ENCODE data around the gene OSMR. TPM values are rescaled to one million over a fixed set of nuclear protein-coding genes. Genes with fewer than 3 reads are reported as not detected.

OSMR gene
- total and polyA plus RNA-seq, 9 of the 15 experiments (the other 6 are each of a cell fraction or from before 2014, with no cell fraction given), result 0.18 to 1.7 (median 0.94) TPM

DNA sequence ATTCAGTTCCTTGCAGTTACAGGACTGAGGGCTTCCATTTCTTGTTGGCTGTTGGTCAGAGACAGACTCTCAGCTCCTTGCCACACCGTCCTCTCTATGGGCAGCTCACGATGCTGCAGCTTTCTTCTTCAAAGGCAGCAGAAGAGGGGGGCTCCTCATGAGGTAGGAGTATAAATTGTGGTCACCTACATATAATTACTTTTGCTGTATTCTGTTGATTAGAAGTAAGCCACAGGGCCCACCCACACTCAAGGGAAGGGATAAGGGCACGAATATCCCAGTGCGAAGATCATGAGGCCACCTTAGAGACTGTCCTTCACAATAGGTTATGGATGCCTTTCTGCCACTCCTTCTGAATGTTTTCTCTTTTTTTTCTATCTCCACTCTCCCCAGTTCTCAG lies 43.7 kb upstream of the OSMR start:
- FAIRE-seq, result no peak
- CTCF ChIA-PET (ENCODE audit: low intra/inter-chr PET ratio), result no interaction called here
- Histone ChIP-seq H3K9ac (ENCODE audit: insufficient read depth in 1 of 2, low read depth in 2 of 2, low read length in 2 of 2) (no peak overlapping the region), H3K36me3 (ENCODE audit: control insufficient read depth, insufficient read depth, low read length) (no peaks in the 10 kb centered on the region), H3K27ac (ENCODE audit: extremely low read depth, low read depth, low read length) (no peak overlapping the region), H3K79me2 (ENCODE audit: control insufficient read depth, insufficient read depth, low read length) (no peaks in the 10 kb centered on the region), H3K4me3 (no peak overlapping the region), H4K20me1 (replicated peaks; ENCODE audit: control insufficient read depth, insufficient read depth, low read length) (no peaks in the 10 kb centered on the region), H3K9me3 (replicated peaks; ENCODE audit: control insufficient read depth, insufficient read depth, low read depth, low read length) (no peaks in the 10 kb centered on the region), H3K4me1 (replicated peaks in 1 of 2; ENCODE audit: control insufficient read depth in 2 of 2, insufficient read depth in 2 of 2, low read length in 2 of 2) (peaks cover 0 to 5% of the 10 kb centered on the region in 2 experiments; a peak in 3 of 5 replicates), H3K4me2 (ENCODE audit: insufficient read depth, low read length) (no peak overlapping the region), H3K27me3 (ENCODE audit: control insufficient read depth in 2 of 2, insufficient read depth in 2 of 2, low read length in 2 of 2) (no peaks in the 10 kb centered on the region; a peak in 1 of 5 replicates), H3K9me1 (ENCODE audit: control insufficient read depth, insufficient read depth, low read length) (no peaks in the 10 kb centered on the region), H2AFZ (ENCODE audit: low read depth, low read length) (no peak overlapping the region)
- POLR2A ChIA-PET, result no interaction called here
- intact Hi-C loops (cut with micrococcal nuclease) (loop anchor here (10.0 kb wide), 1 partner anchor 537 kb away; no protein-coding TSS in a partner anchor), in situ Hi-C loops (cut with MboI) (no loop called here)
- BruUV-seq (replicated peaks), result no TSS peak
- TF ChIP-seq NFIX (CRISPR knock-in tag; IDR thresholded peaks at IDR 0.05; ENCODE audit: low read depth) (no peak), MIER1 (IDR thresholded peaks at IDR 0.05; ENCODE audit: low read depth) (no peak), NR4A1 (CRISPR knock-in tag; IDR thresholded peaks at IDR 0.05) (no peak), NR4A1 (tag; IDR thresholded peaks at IDR 0.05) (no peak), ZBTB17 (CRISPR knock-in tag; IDR thresholded peaks at IDR 0.05) (no peak), DMBX1 (CRISPR knock-in tag; IDR thresholded peaks at IDR 0.05; ENCODE audit: borderline replicate concordance) (no peak)
- TF ChIP-seq, protein P1, sequence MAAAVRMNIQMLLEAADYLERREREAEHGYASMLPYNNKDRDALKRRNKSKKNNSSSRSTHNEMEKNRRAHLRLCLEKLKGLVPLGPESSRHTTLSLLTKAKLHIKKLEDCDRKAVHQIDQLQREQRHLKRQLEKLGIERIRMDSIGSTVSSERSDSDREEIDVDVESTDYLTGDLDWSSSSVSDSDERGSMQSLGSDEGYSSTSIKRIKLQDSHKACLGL (CRISPR knock-in tag; IDR thresholded peaks at IDR 0.05; ENCODE audit: borderline replicate concordance, poor library complexity, severe bottlenecking), result no peak
- TF ChIP-seq, protein P2, sequence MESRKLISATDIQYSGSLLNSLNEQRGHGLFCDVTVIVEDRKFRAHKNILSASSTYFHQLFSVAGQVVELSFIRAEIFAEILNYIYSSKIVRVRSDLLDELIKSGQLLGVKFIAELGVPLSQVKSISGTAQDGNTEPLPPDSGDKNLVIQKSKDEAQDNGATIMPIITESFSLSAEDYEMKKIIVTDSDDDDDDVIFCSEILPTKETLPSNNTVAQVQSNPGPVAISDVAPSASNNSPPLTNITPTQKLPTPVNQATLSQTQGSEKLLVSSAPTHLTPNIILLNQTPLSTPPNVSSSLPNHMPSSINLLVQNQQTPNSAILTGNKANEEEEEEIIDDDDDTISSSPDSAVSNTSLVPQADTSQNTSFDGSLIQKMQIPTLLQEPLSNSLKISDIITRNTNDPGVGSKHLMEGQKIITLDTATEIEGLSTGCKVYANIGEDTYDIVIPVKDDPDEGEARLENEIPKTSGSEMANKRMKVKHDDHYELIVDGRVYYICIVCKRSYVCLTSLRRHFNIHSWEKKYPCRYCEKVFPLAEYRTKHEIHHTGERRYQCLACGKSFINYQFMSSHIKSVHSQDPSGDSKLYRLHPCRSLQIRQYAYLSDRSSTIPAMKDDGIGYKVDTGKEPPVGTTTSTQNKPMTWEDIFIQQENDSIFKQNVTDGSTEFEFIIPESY (CRISPR knock-in tag; IDR thresholded peaks at IDR 0.05), result no peak
- DNase-seq (ENCODE audit: extremely low read depth in 1 of 4, low spot score in 3 of 4), result no peak
- 29% methylated on average over 4 of the region's 4 CpGs for WGBS (ENCODE audit: insufficient coverage, low coverage, missing lambda C conversion rate)
- ATAC-seq, result no peak
